Measurements from ENCODE around the gene MAST4. TPM values are rescaled to one million over a fixed set of nuclear protein-coding genes. Genes with fewer than 3 reads are reported as not detected.

MAST4 gene
- total and polyA plus RNA-seq, 2 of the 4 experiments (the other 2 are of a cell fraction): 4.8 to 6.8 TPM

DNA sequence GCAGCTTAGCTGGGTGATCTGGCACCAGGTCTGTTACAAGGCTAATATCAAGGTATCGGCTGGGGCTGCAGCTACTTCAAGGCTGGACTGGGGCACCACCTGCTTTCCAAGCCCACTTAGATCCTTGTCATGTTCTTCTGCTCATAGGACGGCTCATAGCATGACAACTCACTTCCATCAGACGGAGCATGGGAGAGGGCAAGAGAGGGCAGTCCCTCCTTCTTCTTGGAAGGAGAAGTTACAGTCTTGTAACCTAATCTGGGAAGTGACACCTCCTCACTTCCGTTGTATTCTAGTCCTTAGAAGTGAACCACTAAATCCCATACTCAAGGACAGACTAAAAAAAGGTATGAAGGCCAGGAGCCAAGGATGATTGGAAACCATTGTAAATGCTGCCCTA lies 258.2 kb downstream of the MAST4 start:
- H4K20me1 ChIP-seq (ENCODE audit: insufficient read depth, low read length): no peaks in the 10 kb centered on the region
- no peak overlapping the region for H2BK15ac ChIP-seq (ENCODE audit: low read depth, low read length)
- H2BK5ac ChIP-seq (ENCODE audit: low read depth, low read length, poor library complexity, severe bottlenecking): no peak overlapping the region
- H3K27me3 ChIP-seq (ENCODE audit: control insufficient read depth, insufficient read depth, low read length): no peaks in the 10 kb centered on the region; the same call in 1 of the 2 replicates
- H3K27ac ChIP-seq (ENCODE audit: insufficient read depth, low read length): no peak overlapping the region
- H3K4ac ChIP-seq (ENCODE audit: low read depth, low read length): no peak overlapping the region
- H3K4me1 ChIP-seq (ENCODE audit: control insufficient read depth, insufficient read depth, low read length): no peaks in the 10 kb centered on the region; the same call in 1 of the 2 replicates
- H2AFZ ChIP-seq (replicated peaks; ENCODE audit: low read length, poor library complexity): no peak overlapping the region
- ATAC-seq (ENCODE audit: low read depth): no peak
- no peak for TF ChIP-seq CEBPB (IDR thresholded peaks at IDR 0.05; ENCODE audit: low read depth, low read length)
- TF ChIP-seq NFE2L2 (IDR thresholded peaks at IDR 0.05; ENCODE audit: low read depth, low read length): no peak
- no peak for TF ChIP-seq FOS (IDR thresholded peaks at IDR 0.05; ENCODE audit: low read depth, low read length)
- TF ChIP-seq, protein P1, sequence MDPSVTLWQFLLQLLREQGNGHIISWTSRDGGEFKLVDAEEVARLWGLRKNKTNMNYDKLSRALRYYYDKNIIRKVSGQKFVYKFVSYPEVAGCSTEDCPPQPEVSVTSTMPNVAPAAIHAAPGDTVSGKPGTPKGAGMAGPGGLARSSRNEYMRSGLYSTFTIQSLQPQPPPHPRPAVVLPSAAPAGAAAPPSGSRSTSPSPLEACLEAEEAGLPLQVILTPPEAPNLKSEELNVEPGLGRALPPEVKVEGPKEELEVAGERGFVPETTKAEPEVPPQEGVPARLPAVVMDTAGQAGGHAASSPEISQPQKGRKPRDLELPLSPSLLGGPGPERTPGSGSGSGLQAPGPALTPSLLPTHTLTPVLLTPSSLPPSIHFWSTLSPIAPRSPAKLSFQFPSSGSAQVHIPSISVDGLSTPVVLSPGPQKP (IDR thresholded peaks at IDR 0.05; ENCODE audit: borderline replicate concordance, low read depth, low read length): no peak
- no peak for TF ChIP-seq CHD1 (IDR thresholded peaks at IDR 0.05; ENCODE audit: low read depth, low read length)
- TF ChIP-seq, protein P2, sequence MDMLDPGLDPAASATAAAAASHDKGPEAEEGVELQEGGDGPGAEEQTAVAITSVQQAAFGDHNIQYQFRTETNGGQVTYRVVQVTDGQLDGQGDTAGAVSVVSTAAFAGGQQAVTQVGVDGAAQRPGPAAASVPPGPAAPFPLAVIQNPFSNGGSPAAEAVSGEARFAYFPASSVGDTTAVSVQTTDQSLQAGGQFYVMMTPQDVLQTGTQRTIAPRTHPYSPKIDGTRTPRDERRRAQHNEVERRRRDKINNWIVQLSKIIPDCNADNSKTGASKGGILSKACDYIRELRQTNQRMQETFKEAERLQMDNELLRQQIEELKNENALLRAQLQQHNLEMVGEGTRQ (IDR thresholded peaks at IDR 0.05; ENCODE audit: low read depth, low read length): no peak
- no peak for TF ChIP-seq RAD21 (IDR thresholded peaks at IDR 0.05; ENCODE audit: low read length)
- no peak for TF ChIP-seq MAFK (IDR thresholded peaks at IDR 0.05; ENCODE audit: low read depth, low read length)
- no peak for TF ChIP-seq RFX5 (IDR thresholded peaks at IDR 0.05; ENCODE audit: low read depth, low read length)
- no peak for TF ChIP-seq POLR2A (IDR thresholded peaks at IDR 0.05; ENCODE audit: low read depth, low read length)
- TF ChIP-seq, protein P3, sequence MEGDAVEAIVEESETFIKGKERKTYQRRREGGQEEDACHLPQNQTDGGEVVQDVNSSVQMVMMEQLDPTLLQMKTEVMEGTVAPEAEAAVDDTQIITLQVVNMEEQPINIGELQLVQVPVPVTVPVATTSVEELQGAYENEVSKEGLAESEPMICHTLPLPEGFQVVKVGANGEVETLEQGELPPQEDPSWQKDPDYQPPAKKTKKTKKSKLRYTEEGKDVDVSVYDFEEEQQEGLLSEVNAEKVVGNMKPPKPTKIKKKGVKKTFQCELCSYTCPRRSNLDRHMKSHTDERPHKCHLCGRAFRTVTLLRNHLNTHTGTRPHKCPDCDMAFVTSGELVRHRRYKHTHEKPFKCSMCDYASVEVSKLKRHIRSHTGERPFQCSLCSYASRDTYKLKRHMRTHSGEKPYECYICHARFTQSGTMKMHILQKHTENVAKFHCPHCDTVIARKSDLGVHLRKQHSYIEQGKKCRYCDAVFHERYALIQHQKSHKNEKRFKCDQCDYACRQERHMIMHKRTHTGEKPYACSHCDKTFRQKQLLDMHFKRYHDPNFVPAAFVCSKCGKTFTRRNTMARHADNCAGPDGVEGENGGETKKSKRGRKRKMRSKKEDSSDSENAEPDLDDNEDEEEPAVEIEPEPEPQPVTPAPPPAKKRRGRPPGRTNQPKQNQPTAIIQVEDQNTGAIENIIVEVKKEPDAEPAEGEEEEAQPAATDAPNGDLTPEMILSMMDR (conservative IDR thresholded peaks at IDR 0.05; ENCODE audit: low read depth, low read length): no peak
- TF ChIP-seq RCOR1 (IDR thresholded peaks at IDR 0.05; ENCODE audit: insufficient replicate concordance, low read length): no peak
- TF ChIP-seq BHLHE40 (IDR thresholded peaks at IDR 0.05; ENCODE audit: low read depth, low read length): no peak
- H3K79me1 ChIP-seq (ENCODE audit: low read depth in 1 of 2, low read length in 2 of 2): no peaks in the 10 kb centered on the region
- H3K36me3 ChIP-seq (ENCODE audit: control insufficient read depth, insufficient read depth, low read length): no peaks in the 10 kb centered on the region
- 83% methylated on average over 1 of the region's 4 CpGs; no CpG with 5 or more reads in 1 of the 2 experiments for WGBS, 2 experiments (ENCODE audit: extremely low coverage in 2 of 2, insufficient read length in 1 of 2)
- no peak overlapping the region for H3K4me3 ChIP-seq (ENCODE audit: insufficient read depth, low read depth, low read length)
- ChIA-PET POLR2A (ENCODE audit: unreplicated experiment) (no interaction called here), CTCF (no interaction called here)
- no peak overlapping the region for H2AK5ac ChIP-seq (ENCODE audit: low read depth, low read length)
- no peaks in the 10 kb centered on the region for H3K9me1 ChIP-seq (ENCODE audit: insufficient read depth, low read length)
- dilution Hi-C loops (cut with HindIII; ENCODE audit: low sequenced_read_pairs, unreplicated experiment): no loop called here
- no peak overlapping the region for H2BK20ac ChIP-seq (ENCODE audit: low read depth, low read length)
- H3K9ac ChIP-seq (ENCODE audit: low read depth, low read length): no peak overlapping the region
- no peak overlapping the region for H2AK9ac ChIP-seq (replicated peaks; ENCODE audit: low read depth, low read length, poor library complexity)
- intact Hi-C loops (cut with micrococcal nuclease): no loop called here
- H3K4me2 ChIP-seq (ENCODE audit: low read depth, low read length): no peak overlapping the region
- no peak overlapping the region for H3K18ac ChIP-seq (ENCODE audit: low read depth, low read length)
- H3K23ac ChIP-seq (ENCODE audit: low read depth, low read length): no peak overlapping the region
- no TSS peak for BruUV-seq (replicated peaks)
- no peak overlapping the region for H3K14ac ChIP-seq (replicated peaks; ENCODE audit: low read depth, low read length)
- in situ Hi-C loops (cut with MboI; ENCODE audit: low sequenced_read_pairs): no loop called here
- DNase-seq: no peak
- no peak overlapping the region for H3K56ac ChIP-seq (ENCODE audit: extremely low read depth, insufficient read depth, low read length)
- H4K91ac ChIP-seq (ENCODE audit: insufficient read depth, low read depth, low read length): no peak overlapping the region
- no peak overlapping the region for H2BK120ac ChIP-seq (ENCODE audit: low read depth, low read length)
- no peaks in the 10 kb centered on the region for H3K9me3 ChIP-seq (ENCODE audit: control insufficient read depth, insufficient read depth, low read length)
- H4K8ac ChIP-seq (ENCODE audit: low read depth in 2 of 2, low read length in 2 of 2): no peak overlapping the region
- H4K5ac ChIP-seq (ENCODE audit: low read depth, low read length): no peak overlapping the region

All from IMR-90 (cell line).